ENCODE results near the gene RBPMS2.

RBPMS2 gene

DNA sequence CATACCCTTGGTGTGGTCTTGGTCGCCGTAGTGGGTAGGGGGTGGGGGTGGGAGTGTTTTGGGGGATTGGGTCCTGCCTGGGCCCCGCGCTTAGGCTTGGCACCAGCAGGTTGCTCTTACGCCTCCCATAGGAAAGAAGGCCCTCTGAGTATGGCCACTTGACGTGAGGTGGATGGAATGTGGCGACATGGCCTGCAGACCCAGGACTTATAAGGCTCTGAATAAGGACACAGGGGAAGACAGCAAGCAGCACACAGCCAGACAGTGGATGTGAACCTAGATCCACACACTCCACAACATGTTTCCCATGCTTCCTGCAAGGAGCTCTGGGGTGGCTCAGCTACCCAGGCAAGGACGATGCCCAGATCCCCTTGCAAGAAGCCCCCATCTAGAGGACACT lies 12.4 kb downstream of the RBPMS2 start:
- DNase-seq (ENCODE audit: low read depth in 1 of 2, low spot score in 1 of 2), result no peak
- H3K27ac ChIP-seq (replicated peaks), result no peak overlapping the region
- H3K27me3 ChIP-seq (ENCODE audit: insufficient read depth, poor library complexity, severe bottlenecking), result no peaks in the 10 kb centered on the region

GRCh38 chr15:64762546-64762945 lies 12.8 kb downstream of the RBPMS2 start:
- no peak for DNase-seq (ENCODE audit: low read depth in 1 of 2, low spot score in 1 of 2)
- H3K4me3 ChIP-seq (replicated peaks; ENCODE audit: insufficient read depth, low read length), result no peak overlapping the region
- no peaks in the 10 kb centered on the region for H3K27me3 ChIP-seq (ENCODE audit: insufficient read depth, poor library complexity, severe bottlenecking)
- H3K27ac ChIP-seq (replicated peaks), result no peak overlapping the region
- no peak for TF ChIP-seq CTCF (IDR thresholded peaks at IDR 0.05; ENCODE audit: insufficient read depth, low read length)
- TF ChIP-seq SPI1 (IDR thresholded peaks at IDR 0.05; ENCODE audit: borderline replicate concordance, low read depth), result no peak
- TF ChIP-seq POLR2AphosphoS5 (IDR thresholded peaks at IDR 0.05; ENCODE audit: low read depth), result no peak
- no peak for TF ChIP-seq REST (IDR thresholded peaks at IDR 0.05; ENCODE audit: insufficient replicate concordance, low read depth)
- no peak for TF ChIP-seq GABPA (IDR thresholded peaks at IDR 0.05; ENCODE audit: low read depth)

More for the DNA sequence above, 12.4 kb downstream of the RBPMS2 start:
- no peak overlapping the region for H3K4me3 ChIP-seq (replicated peaks; ENCODE audit: insufficient read depth, low read length)
- TF ChIP-seq SPI1 (IDR thresholded peaks at IDR 0.05; ENCODE audit: borderline replicate concordance, low read depth) (no peak), REST (IDR thresholded peaks at IDR 0.05; ENCODE audit: insufficient replicate concordance, low read depth) (no peak), CTCF (IDR thresholded peaks at IDR 0.05; ENCODE audit: insufficient read depth, low read length) (no peak), GABPA (IDR thresholded peaks at IDR 0.05; ENCODE audit: low read depth) (no peak), POLR2AphosphoS5 (IDR thresholded peaks at IDR 0.05; ENCODE audit: low read depth) (no peak)

GRCh38 chr15:64761156-64761555 lies 14.2 kb downstream of the RBPMS2 start:
- Histone ChIP-seq H3K27me3 (ENCODE audit: insufficient read depth, poor library complexity, severe bottlenecking) (peaks cover under 1% of the 10 kb centered on the region), H3K27ac (replicated peaks) (no peak overlapping the region), H3K4me3 (replicated peaks; ENCODE audit: insufficient read depth, low read length) (no peak overlapping the region)
- DNase-seq (ENCODE audit: low read depth in 1 of 2, low spot score in 1 of 2), result no peak
- TF ChIP-seq CTCF (IDR thresholded peaks at IDR 0.05; ENCODE audit: insufficient read depth, low read length) (no peak), REST (IDR thresholded peaks at IDR 0.05; ENCODE audit: insufficient replicate concordance, low read depth) (no peak), POLR2AphosphoS5 (IDR thresholded peaks at IDR 0.05; ENCODE audit: low read depth) (no peak), SPI1 (IDR thresholded peaks at IDR 0.05; ENCODE audit: borderline replicate concordance, low read depth) (no peak)

Data from HL-60 (cell line).